GM12892 (cell line): ENCODE results near the gene ZFHX3.

Experiments
- DNase-seq: peaks from one replicate; pipeline ENCODE4 v3.0.0; 2011; ENCODE audit not compliant: insufficient read length
- FAIRE-seq: peaks from 2 replicates; lab custom pipeline; 2011; peaks lifted over from hg19 to GRCh38; lab: Jason Lieb, UNC
- POLR2A ChIP-seq: IDR thresholded peaks from 2 replicates; pipeline ENCODE4 v1.6.1; 2011; ENCODE audit warnings: low read depth, low read length, control low read depth
- POLR2AphosphoS5 ChIP-seq: IDR thresholded peaks from 2 replicates; pipeline ENCODE4 v1.6.1; 2011; ENCODE audit warnings: low read depth, low read length, control low read depth
- TAF1 ChIP-seq: IDR thresholded peaks from 2 replicates; pipeline ENCODE4 v1.6.1; 2011; ENCODE audit warnings: low read depth, mild to moderate bottlenecking, control low read depth, low read length, borderline replicate concordance

Gene ZFHX3

DNA sequence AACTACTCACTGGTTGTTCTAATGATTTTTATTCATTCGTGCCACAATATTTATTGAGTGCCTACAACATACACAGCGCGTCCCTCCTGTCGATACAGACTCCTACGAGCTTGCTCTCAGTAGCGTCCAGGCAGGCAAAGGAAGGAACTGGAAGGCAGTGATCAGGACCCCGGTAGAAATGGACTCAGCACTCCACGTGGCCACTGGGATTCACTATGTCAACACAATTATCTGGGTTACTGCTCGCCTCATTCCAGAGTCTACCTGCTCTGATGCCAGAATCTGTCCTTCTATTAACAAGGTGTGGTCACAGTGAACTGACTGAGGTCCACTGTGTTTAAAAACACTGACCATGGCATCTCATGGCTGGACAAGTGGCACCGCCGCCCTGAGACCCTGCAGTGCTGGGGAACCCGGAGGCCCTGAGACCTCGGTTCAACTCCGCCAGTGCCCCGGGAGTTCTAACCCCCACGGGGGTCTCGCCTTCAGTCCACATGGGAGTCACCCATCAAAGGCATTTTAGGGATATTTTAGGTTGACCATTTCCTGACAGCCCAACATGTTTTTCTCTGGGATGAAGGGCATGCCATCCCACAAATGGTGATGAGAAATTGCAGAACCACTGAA is 71.4 kb downstream of the ZFHX3 start:
- no peak for FAIRE-seq
- no peak for DNase-seq
- no peak for TF ChIP-seq POLR2AphosphoS5
- TF ChIP-seq TAF1, result no peak
- TF ChIP-seq POLR2A, result no peak

DNA sequence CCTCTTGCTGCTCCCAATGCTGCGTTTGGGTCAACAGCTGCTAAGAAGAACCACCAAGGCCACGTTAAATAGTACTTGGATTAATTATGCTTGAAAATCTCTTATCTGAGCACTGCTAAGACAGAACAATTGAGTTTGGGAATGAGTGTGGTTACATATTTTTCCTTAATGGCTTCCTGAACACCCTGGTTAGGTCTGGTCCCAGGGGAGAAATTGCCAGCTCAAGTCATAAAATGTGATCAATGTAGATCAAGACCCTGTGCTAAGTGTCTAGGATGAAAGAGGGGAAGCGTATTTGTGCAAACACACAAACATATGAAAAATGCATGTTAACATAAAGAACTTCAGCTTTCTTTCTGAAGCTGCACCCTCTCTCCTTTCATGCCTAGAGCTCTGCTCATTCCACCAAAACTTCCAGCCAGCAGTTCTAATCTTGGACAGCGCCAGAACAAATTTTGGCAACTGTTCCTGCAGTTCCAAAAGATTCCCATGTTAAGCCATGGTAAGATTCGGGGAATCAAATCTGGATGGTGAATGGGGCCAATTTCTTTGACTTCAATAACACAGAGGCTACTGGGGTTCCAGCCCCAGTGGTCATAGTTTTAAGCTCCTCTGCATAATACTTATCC is 72.0 kb downstream of the ZFHX3 start:
- DNase-seq (no peak), FAIRE-seq (no peak)
- no peak for TF ChIP-seq POLR2A
- TF ChIP-seq POLR2AphosphoS5, result no peak
- no peak for TF ChIP-seq TAF1

DNA sequence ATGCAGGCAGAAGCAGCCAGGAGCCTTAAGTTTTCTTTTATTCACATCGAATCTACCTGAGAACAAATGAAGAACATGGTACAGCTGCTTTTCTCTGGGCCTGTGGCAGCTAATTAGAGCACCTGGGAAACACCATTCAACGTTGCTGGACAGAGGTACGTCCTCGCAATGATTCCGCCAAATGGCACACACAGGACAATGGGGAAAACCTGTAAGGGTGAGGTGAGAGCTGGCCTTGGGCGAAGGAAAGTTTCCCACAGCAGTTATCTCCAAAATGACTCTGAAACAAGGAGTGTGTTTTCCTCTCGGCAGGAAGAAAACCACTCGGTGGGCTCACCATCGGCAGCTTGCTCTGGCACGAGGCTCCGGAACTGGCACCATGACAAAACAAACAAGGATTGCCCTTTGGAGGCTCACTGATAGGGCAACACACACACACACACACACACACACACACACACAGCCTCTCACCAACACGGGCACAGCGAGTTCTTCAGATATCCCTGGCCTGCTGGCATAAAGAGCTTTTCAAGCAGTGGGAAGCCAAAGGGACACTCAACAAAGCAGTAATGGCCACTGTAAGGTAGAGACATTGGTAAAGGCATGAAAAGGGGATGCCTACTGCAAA is 73.7 kb downstream of the ZFHX3 start:
- FAIRE-seq (no peak), DNase-seq (no peak)
- TF ChIP-seq TAF1 (no peak), POLR2A (no peak), POLR2AphosphoS5 (no peak)

DNA sequence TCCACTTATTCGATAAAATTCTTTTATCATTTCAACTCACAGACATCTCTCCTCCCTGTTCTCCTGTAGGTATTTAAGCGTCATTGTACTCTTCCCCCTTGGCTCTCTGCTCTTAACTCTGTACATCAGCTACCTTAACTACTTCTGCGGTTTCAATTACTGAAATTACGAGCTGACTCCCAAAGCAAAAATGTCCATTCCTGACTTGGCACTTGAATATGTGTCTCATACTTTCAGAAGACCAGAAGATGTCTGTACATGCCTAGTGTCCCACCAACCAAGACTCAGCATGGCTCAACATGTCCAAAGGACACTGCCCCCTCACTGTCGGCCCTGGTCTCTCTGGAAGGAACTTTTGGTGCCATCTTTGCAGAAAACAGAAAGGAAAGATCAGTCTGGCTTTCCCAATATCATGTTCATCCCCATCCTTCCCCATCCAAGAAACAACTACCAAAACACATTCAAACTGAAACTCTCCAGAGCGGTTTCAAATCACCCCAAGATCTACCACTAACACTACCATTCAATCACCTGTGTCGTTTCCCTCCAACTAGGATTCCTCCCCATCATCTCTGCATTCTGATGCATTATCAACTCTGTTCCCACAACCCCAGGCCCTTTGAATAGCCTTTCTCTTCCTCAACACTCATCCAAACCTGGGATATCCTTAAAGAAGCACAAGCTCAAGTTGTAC is 74.9 kb downstream of the ZFHX3 start:
- FAIRE-seq, result no peak
- no peak for DNase-seq
- TF ChIP-seq POLR2AphosphoS5, result no peak

DNA sequence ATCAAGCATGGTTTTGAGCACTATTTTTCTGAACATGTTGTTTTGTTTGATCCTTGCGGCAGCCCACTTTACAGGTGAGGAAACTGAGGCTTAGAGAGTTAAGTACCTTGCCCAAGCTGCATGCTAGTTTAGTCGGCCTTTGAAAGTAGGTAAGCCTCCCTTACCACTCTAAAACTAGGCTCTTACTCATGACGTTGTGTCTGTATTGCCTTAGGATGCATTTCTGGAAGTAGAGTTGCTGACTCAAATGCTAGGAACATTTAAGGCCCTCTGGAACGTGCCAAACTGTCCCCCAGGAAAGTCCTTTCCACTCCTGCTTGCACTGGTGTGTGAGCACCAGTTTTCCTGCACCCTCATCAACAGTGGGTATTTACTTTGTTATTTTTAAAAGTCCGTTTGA is 76.6 kb downstream of the ZFHX3 start:
- FAIRE-seq, result no peak
- TF ChIP-seq POLR2AphosphoS5 (no peak), POLR2A (no peak), TAF1 (no peak)
- DNase-seq, result no peak

DNA sequence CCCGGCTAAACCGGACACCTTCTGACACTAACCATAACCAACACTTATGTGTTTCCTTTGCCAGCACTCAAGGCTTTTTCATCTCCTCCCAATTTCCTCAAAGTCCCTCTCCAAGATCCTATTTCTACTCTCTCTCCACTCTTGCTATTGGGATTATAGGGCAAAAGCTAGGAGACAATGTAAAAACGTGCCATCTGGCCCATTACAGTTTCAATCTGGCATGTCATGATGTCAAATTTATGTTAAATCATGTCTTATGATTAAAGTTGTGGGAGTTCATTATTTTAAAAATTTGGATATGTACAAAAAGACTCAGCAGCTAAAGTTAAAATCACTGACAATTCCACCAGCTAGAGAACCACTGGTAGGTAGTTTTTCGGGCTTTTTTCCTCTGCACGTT is 77.3 kb downstream of the ZFHX3 start:
- no peak for FAIRE-seq
- TF ChIP-seq POLR2A (no peak), TAF1 (no peak), POLR2AphosphoS5 (no peak)
- no peak for DNase-seq

DNA sequence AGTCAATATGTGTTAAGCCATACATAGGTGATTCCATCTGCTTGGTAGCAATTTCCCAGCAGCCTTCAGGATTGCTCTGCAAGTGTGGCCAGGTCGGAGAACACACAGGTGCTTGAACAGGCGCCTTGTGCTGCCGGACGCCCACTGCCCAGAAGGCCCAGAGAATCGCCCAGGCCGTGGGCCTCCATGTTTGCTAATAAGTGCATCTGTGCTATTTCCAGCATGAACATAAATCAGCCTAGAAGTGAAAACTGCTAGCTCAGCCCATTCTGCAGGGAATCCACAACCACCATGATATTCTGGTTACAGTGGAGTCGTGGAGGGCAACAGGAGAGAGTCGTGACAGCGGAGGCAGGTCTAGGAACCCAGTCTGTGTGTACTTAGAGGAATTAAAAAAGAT is 78.1 kb downstream of the ZFHX3 start:
- DNase-seq (no peak), FAIRE-seq (no peak)

DNA sequence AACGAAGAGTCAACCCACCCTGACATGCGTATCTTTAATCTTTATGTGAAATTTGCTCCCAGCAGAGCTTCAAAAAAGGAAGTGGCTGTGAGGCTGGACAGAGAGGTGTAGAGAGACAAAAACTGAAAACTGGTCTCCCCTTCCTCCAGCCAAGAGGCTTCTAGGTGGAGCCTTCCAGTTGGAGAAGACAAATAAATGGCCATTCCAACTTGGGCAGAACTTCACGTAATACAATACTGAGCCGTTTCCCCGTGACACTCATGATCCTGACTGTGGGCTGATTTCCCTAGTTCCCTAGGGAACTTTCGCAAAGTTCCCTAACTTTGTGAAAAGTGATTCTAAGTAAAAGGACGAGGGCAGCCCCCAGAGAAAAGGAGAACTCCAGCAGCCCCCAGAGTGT is 78.8 kb downstream of the ZFHX3 start:
- no peak for DNase-seq
- no peak for FAIRE-seq
- TF ChIP-seq POLR2AphosphoS5, result no peak
- no peak for TF ChIP-seq TAF1
- no peak for TF ChIP-seq POLR2A

More for the DNA sequence above, 78.1 kb downstream of the ZFHX3 start:
- TF ChIP-seq POLR2AphosphoS5 (no peak), TAF1 (no peak), POLR2A (no peak)

DNA sequence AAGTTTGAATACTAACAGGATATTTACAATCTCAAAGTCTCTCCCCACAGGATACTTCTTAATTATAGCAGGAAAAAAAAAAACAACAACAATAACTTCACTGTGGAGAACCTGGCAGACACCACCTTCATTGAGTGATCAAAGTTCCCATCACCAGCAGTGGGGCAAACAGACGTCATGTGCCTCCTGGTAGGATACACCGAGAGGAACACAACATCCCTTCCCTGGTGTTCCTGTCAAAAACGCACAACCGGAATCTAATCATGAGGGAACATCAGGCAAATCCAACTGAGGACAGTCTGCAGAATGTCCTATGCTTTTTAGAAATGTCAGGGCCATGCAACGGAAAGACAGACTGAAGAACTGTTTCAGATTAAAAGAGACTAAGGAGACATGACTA is 80.0 kb downstream of the ZFHX3 start:
- no peak for DNase-seq
- no peak for TF ChIP-seq POLR2AphosphoS5
- no peak for FAIRE-seq

DNA sequence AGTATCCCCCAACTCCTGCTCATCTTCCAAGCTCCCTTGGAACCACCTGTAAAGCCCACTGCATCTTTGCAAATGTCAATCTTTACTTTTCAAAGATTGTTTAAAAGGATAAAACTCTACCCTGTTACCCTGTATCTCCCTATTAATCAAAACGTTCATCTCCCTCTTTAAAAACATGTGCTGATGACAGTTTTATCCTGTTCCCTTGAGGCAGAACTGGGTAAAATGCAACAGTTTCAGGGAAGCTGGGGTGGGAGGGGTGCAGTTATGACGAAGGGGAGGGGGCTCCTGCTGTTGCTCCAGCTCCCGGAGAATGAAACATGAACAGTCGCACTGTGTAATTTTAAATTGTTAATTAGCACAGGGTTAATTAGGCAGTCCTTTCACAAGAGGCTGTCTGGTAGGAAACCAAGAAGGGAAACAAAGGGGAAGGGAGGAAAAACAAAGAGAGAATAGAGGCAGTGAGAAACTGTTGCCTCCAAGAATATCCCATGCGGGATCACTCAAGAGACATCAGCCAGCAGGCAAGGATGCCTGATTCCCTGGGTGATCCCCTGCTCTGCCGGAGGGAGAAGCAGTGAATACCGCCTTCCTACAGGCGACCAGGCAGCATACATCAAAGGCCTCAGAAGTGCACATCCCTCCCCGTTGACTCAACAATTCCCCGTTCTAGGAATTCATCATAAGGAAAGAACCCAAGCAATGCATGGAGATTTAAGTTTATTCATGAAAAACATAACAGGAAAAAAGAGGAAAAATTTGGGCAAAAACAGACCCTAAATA is 84.2 kb downstream of the ZFHX3 start:
- no peak for FAIRE-seq
- DNase-seq, result no peak

DNA sequence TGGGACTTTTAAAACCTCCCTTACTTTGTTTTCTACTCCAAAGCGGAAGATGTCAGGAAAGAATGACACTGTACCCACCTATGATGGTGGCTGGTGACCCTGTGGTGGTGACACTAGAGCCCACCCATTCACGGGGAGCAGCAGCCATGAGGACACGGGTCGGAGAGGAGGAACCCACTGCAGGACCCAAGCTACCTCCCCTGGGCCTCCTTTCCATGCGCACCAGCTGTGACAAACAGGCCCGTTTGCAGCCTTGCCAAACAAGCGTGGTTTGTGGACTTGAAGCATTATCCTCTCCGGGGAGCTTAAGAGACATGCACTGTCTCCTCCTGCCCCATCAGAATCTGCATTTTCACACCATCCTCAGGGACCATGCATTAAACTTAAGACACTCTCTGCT is 85.6 kb downstream of the ZFHX3 start:
- DNase-seq, result no peak
- TF ChIP-seq TAF1, result no peak
- no peak for TF ChIP-seq POLR2A
- no peak for TF ChIP-seq POLR2AphosphoS5
- no peak for FAIRE-seq

More for the DNA sequence above, 84.2 kb downstream of the ZFHX3 start:
- TF ChIP-seq POLR2AphosphoS5, result no peak
- no peak for TF ChIP-seq POLR2A
- no peak for TF ChIP-seq TAF1
